H1 (cell line): Measurements from ENCODE around the gene CPED1. TPM values are rescaled to one million over a fixed set of nuclear protein-coding genes. Genes with fewer than 3 reads are reported as not detected.

Experiments used
- CTCF ChIA-PET: fragments of 300-600 bp; sonication (Branson Sonifier 250); formaldehyde crosslinking; loops from one replicate; lab custom pipeline; 2021; ENCODE audit not compliant: partially characterized antibody; lab: Charles Lee
- POLR2A ChIA-PET: fragments of 300-600 bp; sonication (Branson Sonifier 250); formaldehyde crosslinking; loops from one replicate; lab custom pipeline; 2021; ENCODE audit warnings: inconsistent platforms; ENCODE audit not compliant: partially characterized antibody; lab: Charles Lee
- DNase-seq, 2 experiments: peaks; one replicate each; pipeline versions ENCODE4 v3.0.0 to v3.0.0-alpha.2; 2010 to 2022; ENCODE audit warnings: low spot score in 2 of 2, low read depth in 1 of 2, mixed read lengths in 1 of 2
- FAIRE-seq: peaks from 2 replicates; lab custom pipeline; 2011; peaks lifted over from hg19 to GRCh38; lab: Jason Lieb, UNC
- H2AFZ ChIP-seq: 2 replicates; pipeline ENCODE4 v1.8.1; 2012; ENCODE audit warnings: low read length, inconsistent platforms
- H2AK5ac ChIP-seq: 2 replicates; pipeline ENCODE4 v1.6.1; 2013; ENCODE audit warnings: low read depth, low read length
- H2BK120ac ChIP-seq: replicated peaks from 2 replicates; pipeline ENCODE3; 2013; ENCODE audit warnings: low read depth, low read length, inconsistent platforms
- H2BK12ac ChIP-seq: 2 replicates; pipeline ENCODE4 v1.6.1; 2013; ENCODE audit warnings: low read depth, low read length
- H2BK15ac ChIP-seq: 2 replicates; pipeline ENCODE4 v1.6.1; 2013; ENCODE audit warnings: low read length
- H2BK20ac ChIP-seq: 2 replicates; pipeline ENCODE4 v1.6.1; 2013; ENCODE audit warnings: low read length
- H2BK5ac ChIP-seq: 2 replicates; pipeline ENCODE4 v1.6.1; 2013; ENCODE audit warnings: low read depth, low read length
- H3K14ac ChIP-seq: 2 replicates; pipeline ENCODE4 v1.6.1; 2013; ENCODE audit warnings: inconsistent platforms; ENCODE audit not compliant: insufficient read length
- H3K18ac ChIP-seq: 2 replicates; pipeline ENCODE4 v1.6.1; 2013; ENCODE audit warnings: low read length; ENCODE audit errors: extremely low read depth
- H3K23ac ChIP-seq: 2 replicates; pipeline ENCODE4 v1.6.1; 2013; ENCODE audit warnings: inconsistent platforms; ENCODE audit not compliant: insufficient read length
- H3K23me2 ChIP-seq: 2 replicates; pipeline ENCODE4 v1.6.1; 2013; ENCODE audit warnings: low read depth, low read length
- H3K27ac ChIP-seq: 2 replicates; pipeline ENCODE4 v1.6.1; 2011; ENCODE audit warnings: low read depth, low read length, inconsistent platforms
- H3K27me3 ChIP-seq, 4 experiments: replicated peaks in 1 of 4; 1 replicate in 1 of 4; 2 replicates in 3 of 4; pipeline versions ENCODE4 v1.6.1 to v1.8.1; 2011 to 2013; ENCODE audit warnings: low read length in 3 of 4, mild to moderate bottlenecking in 3 of 4, inconsistent platforms in 2 of 4, mixed read lengths in 2 of 4, moderate library complexity in 1 of 4; ENCODE audit not compliant: control insufficient read depth in 3 of 4, insufficient read depth in 3 of 4; ENCODE audit errors: extremely low read depth in 1 of 4
- H3K36me3 ChIP-seq, 4 experiments: 2 replicates each; pipeline versions ENCODE4 v1.6.1 to v1.8.1; 2011 to 2013; ENCODE audit warnings: mild to moderate bottlenecking in 4 of 4, low read length in 3 of 4, moderate library complexity in 2 of 4, control low read depth in 1 of 4, inconsistent platforms in 1 of 4; ENCODE audit not compliant: insufficient read depth in 4 of 4, control insufficient read depth in 2 of 4
- H3K4ac ChIP-seq: replicated peaks from 2 replicates; pipeline ENCODE3; 2013; ENCODE audit warnings: low read length, low read depth, mixed read lengths, inconsistent platforms; ENCODE audit not compliant: insufficient read length
- H3K4me1 ChIP-seq, 4 experiments: replicated peaks in 1 of 4; 1 replicate in 1 of 4; 2 replicates in 3 of 4; pipeline versions ENCODE4 v1.6.1 to v1.8.1; 2011 to 2013; ENCODE audit warnings: low read length in 3 of 4, inconsistent platforms in 2 of 4, mixed read lengths in 1 of 4; ENCODE audit not compliant: insufficient read depth in 4 of 4, control insufficient read depth in 3 of 4
- H3K4me2 ChIP-seq, 2 experiments: 2 replicates each; pipeline versions ENCODE4 v1.6.1 to v1.8.1; 2011 to 2013; ENCODE audit warnings: low read depth in 2 of 2, low read length in 2 of 2, control low read depth in 1 of 2, inconsistent platforms in 1 of 2, mild to moderate bottlenecking in 1 of 2; ENCODE audit not compliant: insufficient read depth in 1 of 2
- H3K4me3 ChIP-seq, 4 experiments: fragments of 200-600, 300-600 bp in 1 of 4; sonication (generic), shearing (Covaris generic), sonication (Bioruptor Twin) in 1 of 4; 2 replicates each; pipeline versions ENCODE4 v1.5.1 to v1.8.1; 2011 to 2016; ENCODE audit warnings: low read length in 4 of 4, low read depth in 3 of 4, control low read depth in 2 of 4, inconsistent platforms in 2 of 4, mild to moderate bottlenecking in 2 of 4, mixed read lengths in 1 of 4, moderate library complexity in 1 of 4; ENCODE audit not compliant: insufficient read depth in 2 of 4; ENCODE audit errors: extremely low read depth in 1 of 4
- H3K56ac ChIP-seq: replicated peaks from 2 replicates; pipeline ENCODE3; 2013; ENCODE audit warnings: low read depth, mild to moderate bottlenecking, mixed read lengths, low read length, inconsistent platforms; ENCODE audit not compliant: insufficient read length
- H3K79me1 ChIP-seq: 2 replicates; pipeline ENCODE4 v1.6.1; 2013; ENCODE audit warnings: low read depth, low read length, control low read depth
- H3K79me2 ChIP-seq, 2 experiments: 2 replicates each; pipeline versions ENCODE4 v1.6.1 to v1.8.1; 2012 to 2013; ENCODE audit warnings: low read length in 2 of 2, mild to moderate bottlenecking in 2 of 2, inconsistent platforms in 1 of 2; ENCODE audit not compliant: insufficient read depth in 2 of 2, control insufficient read depth in 1 of 2
- H3K9ac ChIP-seq, 4 experiments: replicated peaks in 1 of 4; 1 replicate in 1 of 4; 2 replicates in 3 of 4; pipeline versions ENCODE4 v1.6.1 to v1.8.1; 2011 to 2013; ENCODE audit warnings: low read depth in 3 of 4, low read length in 3 of 4, control low read depth in 2 of 4, mild to moderate bottlenecking in 2 of 4, moderate library complexity in 2 of 4, inconsistent platforms in 1 of 4; ENCODE audit errors: extremely low read depth in 1 of 4
- H3K9me3 ChIP-seq, 2 experiments: 2 replicates each; pipeline versions ENCODE4 v1.6.1 to v1.8.1; 2012 to 2013; ENCODE audit warnings: mild to moderate bottlenecking in 2 of 2, moderate library complexity in 2 of 2, control low read depth in 1 of 2, inconsistent platforms in 1 of 2, low read depth in 1 of 2, low read length in 1 of 2, mixed read lengths in 1 of 2; ENCODE audit not compliant: insufficient read depth in 2 of 2
- H4K20me1 ChIP-seq, 2 experiments: replicated peaks in 1 of 2; 2 replicates each; pipeline versions ENCODE3 to v1.8.1; 2011 to 2013; ENCODE audit warnings: inconsistent platforms in 2 of 2, low read length in 2 of 2, mild to moderate bottlenecking in 1 of 2; ENCODE audit not compliant: insufficient read depth in 2 of 2, control insufficient read depth in 1 of 2
- H4K5ac ChIP-seq: 2 replicates; pipeline ENCODE4 v1.6.1; 2013; ENCODE audit warnings: low read length, low read depth, mixed read lengths, inconsistent platforms; ENCODE audit not compliant: insufficient read length
- H4K8ac ChIP-seq: 2 replicates; pipeline ENCODE4 v1.8.0; 2013; ENCODE audit warnings: mild to moderate bottlenecking, moderate library complexity, low read length, inconsistent platforms; ENCODE audit not compliant: insufficient read depth; ENCODE audit errors: extremely low read depth
- H4K91ac ChIP-seq: replicated peaks from 2 replicates; pipeline ENCODE3; 2013; ENCODE audit warnings: low read length, mixed read lengths, inconsistent platforms; ENCODE audit not compliant: insufficient read length
- CHD1 ChIP-seq: IDR thresholded peaks from 2 replicates; pipeline ENCODE4 v1.6.1; 2012; ENCODE audit warnings: low read depth, low read length, improper control_type of control experiment
- CTBP2 ChIP-seq: IDR thresholded peaks from 2 replicates; pipeline ENCODE4 v1.7.0; 2011; ENCODE audit warnings: borderline replicate concordance, mild to moderate bottlenecking, moderate library complexity, mixed read lengths, low read length; ENCODE audit not compliant: insufficient read depth, insufficient read length
- EP300 ChIP-seq, 2 experiments: IDR thresholded peaks; 1 replicate in 1 of 2; 2 replicates in 1 of 2; pipeline ENCODE4 v1.6.1; 2011 to 2012; ENCODE audit warnings: low read depth in 2 of 2, low read length in 2 of 2, mild to moderate bottlenecking in 2 of 2, borderline replicate concordance in 1 of 2, inconsistent platforms in 1 of 2, moderate library complexity in 1 of 2
- GABPA ChIP-seq: IDR thresholded peaks from 2 replicates; pipeline ENCODE4 v1.6.1; 2011; ENCODE audit warnings: mild to moderate bottlenecking, low read length, moderate library complexity, borderline replicate concordance; ENCODE audit not compliant: insufficient read depth
- KDM1A ChIP-seq: fragments of 200-600, 300-600 bp; sonication (generic); IDR thresholded peaks from 2 replicates; pipeline ENCODE4 v1.7.1; 2016; ENCODE audit warnings: mild to moderate bottlenecking, low read length, borderline replicate concordance
- MAFK ChIP-seq: IDR thresholded peaks from 2 replicates; pipeline ENCODE4 v1.6.1; 2012; ENCODE audit warnings: low read depth, mild to moderate bottlenecking, improper control_type of control experiment, low read length
- RAD21 ChIP-seq, 2 experiments: IDR thresholded peaks in 1 of 2; conservative IDR thresholded peaks in 1 of 2; 2 replicates each; pipeline ENCODE4 v1.6.1; 2011; ENCODE audit warnings: low read depth in 2 of 2, low read length in 2 of 2, improper control_type of control experiment in 1 of 2, inconsistent platforms in 1 of 2, mild to moderate bottlenecking in 1 of 2, moderate library complexity in 1 of 2
- RBBP5 ChIP-seq: IDR thresholded peaks from 2 replicates; pipeline ENCODE4 v1.7.1; 2012; ENCODE audit warnings: low read depth, mild to moderate bottlenecking, inconsistent platforms, low read length, moderate library complexity, borderline replicate concordance
- RFX5 ChIP-seq: IDR thresholded peaks from 2 replicates; pipeline ENCODE4 v1.6.1; 2011; ENCODE audit warnings: low read depth, low read length, improper control_type of control experiment, borderline replicate concordance
- RXRA ChIP-seq: IDR thresholded peaks from 2 replicates; pipeline ENCODE4 v1.6.1; 2011; ENCODE audit warnings: low read depth, mild to moderate bottlenecking, low read length, moderate library complexity; ENCODE audit not compliant: insufficient read depth
- SP1 ChIP-seq: IDR thresholded peaks from 2 replicates; pipeline ENCODE4 v1.6.1; 2011; ENCODE audit warnings: low read depth, low read length
- SP4 ChIP-seq: IDR thresholded peaks from 2 replicates; pipeline ENCODE4 v1.6.1; 2012; ENCODE audit warnings: low read length, inconsistent platforms
- TAF7 ChIP-seq: optimal IDR thresholded peaks from 2 replicates; pipeline ENCODE3; 2011; ENCODE audit warnings: low read depth, mild to moderate bottlenecking, inconsistent platforms, low read length, moderate library complexity, borderline replicate concordance
- WGBS, 2 experiments: shearing (Covaris generic) in 1 of 2; methylation state at CpG; one replicate each; pipeline versions ENCODE4 v1.1.6 to v1.1.7; 2013 to 2015; ENCODE audit warnings: low lambda C conversion rate in 2 of 2, mixed read lengths in 2 of 2, inconsistent platforms in 1 of 2, low coverage in 1 of 2, missing lambda C conversion rate in 1 of 2; ENCODE audit not compliant: insufficient replicate concordance in 2 of 2, insufficient coverage in 1 of 2, insufficient read length in 1 of 2; ENCODE audit errors: extremely low coverage in 1 of 2, missing lambda C conversion rate in 1 of 2; 5-methylcytosine and 5-hydroxymethylcytosine counted together
- polyA plus RNA-seq, 7 experiments: library from polyadenylated mRNA; depleted of rRNA in 3 of 7; stranded (reverse) in 5 of 7; unstranded in 2 of 7; fragments of >200 nt in 5 of 7; fragments of 200-250 nt in 2 of 7; gene quantifications; 1 replicate in 5 of 7; 2 replicates in 1 of 7; 4 replicates in 1 of 7; pipeline versions ENCODE4 v1.2.1 to v1.2.3, GENCODE V29; 2011 to 2013; ENCODE audit warnings: missing spikeins in 2 of 7, mixed read lengths in 2 of 7
- total RNA-seq: library from RNA; stranded (reverse); fragmentation: NEBNext Ultra II Directional; extraction: Animal tissue kit (Norgen Biotek cat#: 25700); gene quantifications from 2 replicates; pipeline ENCODE4 v1.2.1, GENCODE V29; 2021

The CPED1 gene
- total and polyA plus RNA-seq, 2 of the 8 experiments (the other 6 are each of a cell fraction or from before 2014, with no cell fraction given): 0.08 to 0.39 TPM

DNA sequence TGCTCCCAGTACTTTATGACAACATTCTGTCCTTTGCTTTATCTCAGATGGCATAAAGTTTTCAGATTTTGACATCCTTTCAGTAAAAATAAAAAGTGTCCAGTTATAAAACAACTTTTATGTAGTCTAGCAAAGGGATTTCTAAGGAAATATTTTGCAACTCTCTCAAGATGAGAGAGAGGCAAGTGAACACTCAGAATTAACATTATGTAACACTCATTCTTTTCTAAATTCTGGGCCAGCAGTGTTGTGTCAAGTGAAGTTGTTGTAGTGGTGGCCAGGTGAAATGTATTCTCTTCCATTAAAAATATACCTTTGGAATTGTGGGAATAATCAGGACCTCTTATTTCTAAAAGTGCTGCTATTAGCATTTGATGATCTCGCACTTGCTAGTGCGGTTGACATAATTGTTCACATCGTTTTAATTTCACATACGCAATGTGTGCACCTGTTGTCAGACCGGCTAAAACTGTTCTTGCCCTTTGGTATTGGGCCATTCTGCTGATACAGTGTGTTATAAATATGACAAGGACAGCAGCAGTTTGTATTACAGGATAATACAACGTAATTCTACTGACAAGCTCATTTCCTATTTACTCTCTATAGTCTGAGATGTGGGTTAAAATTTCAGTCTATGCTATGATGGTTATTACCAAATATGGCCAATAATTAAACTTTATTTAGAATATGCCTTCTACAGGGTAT lies 23.8 kb downstream of the CPED1 start:
- no peaks in the 10 kb centered on the region for H3K4me1 ChIP-seq
- H4K91ac ChIP-seq: no peak overlapping the region
- H4K5ac ChIP-seq: no peak overlapping the region
- H3K4ac ChIP-seq: no peak overlapping the region
- ChIA-PET CTCF (no interaction called here), POLR2A (no interaction called here)
- H4K20me1 ChIP-seq: no peaks in the 10 kb centered on the region
- no peak overlapping the region for H2BK20ac ChIP-seq
- no peak overlapping the region for H2AFZ ChIP-seq
- H3K27ac ChIP-seq: no peak overlapping the region
- no peak overlapping the region for H2AK5ac ChIP-seq
- WGBS, 2 experiments: 90% methylated on average over 6 of the region's 6 CpGs; no CpG with 5 or more reads in 1 of the 2 experiments
- H3K9me3 ChIP-seq: no peaks in the 10 kb centered on the region
- no peaks in the 10 kb centered on the region for H3K79me2 ChIP-seq
- no peak overlapping the region for H3K56ac ChIP-seq
- H2BK12ac ChIP-seq: no peak overlapping the region
- FAIRE-seq (no peak), DNase-seq (no peak)
- H3K4me3 ChIP-seq: no peak overlapping the region
- H2BK5ac ChIP-seq: no peak overlapping the region
- no peak overlapping the region for H2BK120ac ChIP-seq
- no peak overlapping the region for H3K4me2 ChIP-seq
- no peaks in the 10 kb centered on the region for H3K27me3 ChIP-seq
- H4K8ac ChIP-seq: no peak overlapping the region
- H3K14ac ChIP-seq: no peak overlapping the region
- H3K36me3 ChIP-seq: no peaks in the 10 kb centered on the region
- H3K79me1 ChIP-seq: no peaks in the 10 kb centered on the region
- no peak overlapping the region for H3K23ac ChIP-seq
- H3K9ac ChIP-seq: no peak overlapping the region
- no peak overlapping the region for H2BK15ac ChIP-seq
- H3K18ac ChIP-seq: no peak overlapping the region
- no peaks in the 10 kb centered on the region for H3K23me2 ChIP-seq
- TF ChIP-seq KDM1A (no peak), SP1 (no peak), RXRA (no peak), RBBP5 (no peak), EP300 (IDR thresholded peaks at IDR 0.05; ENCODE audit: borderline replicate concordance in 1 of 2, low read depth in 2 of 2, low read length in 2 of 2) (no peak), TAF7 (no peak), SP4 (no peak), CHD1 (no peak), GABPA (no peak), MAFK (no peak), RFX5 (no peak), CTBP2 (no peak), RAD21 (IDR thresholded peaks at IDR 0.05 in 1 of 2, conservative IDR thresholded peaks at IDR 0.05 in 1 of 2; ENCODE audit: low read depth in 2 of 2, low read length in 2 of 2) (no peak)
